GM12878 (cell line): ENCODE data around the gene PNMT. TPM values are rescaled to one million over a fixed set of nuclear protein-coding genes. Genes with fewer than 3 reads are reported as not detected.

Experiments
- ATAC-seq: fragments of 200-7000 bp; cut with Tn5 transposase; 3 replicates; pipeline ENCODE4 v1.9.1; 2020; ENCODE audit warnings: mild to moderate bottlenecking, moderate library complexity
- BruUV-seq: library from RNA; stranded (reverse); fragments of 400-500 nt; replicated peaks from 2 replicates; lab custom pipeline; 2021; lab: Mats Ljungman, UMichigan
- CTCF ChIA-PET: fragments of 300-600 bp; sonication (Branson Sonifier 250); formaldehyde crosslinking; extraction: SDS; loops from one replicate; lab custom pipeline; 2021; ENCODE audit warnings: inconsistent platforms; lab: Yijun Ruan, JAX
- POLR2A ChIA-PET: fragments of 350-600 bp; formaldehyde crosslinking; extraction: SDS; loops from one replicate; lab custom pipeline; 2021; ENCODE audit warnings: inconsistent platforms; lab: Charles Lee
- RAD21 ChIA-PET: fragments of 300-600 bp; sonication (Branson Sonifier 250); formaldehyde crosslinking; loops from one replicate; lab custom pipeline; 2023; ENCODE audit warnings: antibody characterized with exemption; ENCODE audit not compliant: unreplicated experiment; lab: Charles Lee
- SMC1A ChIA-PET: fragments of 300-600 bp; sonication (Branson Sonifier 250); formaldehyde crosslinking; loops from one replicate; lab custom pipeline; 2023; ENCODE audit not compliant: unreplicated experiment, uncharacterized antibody; lab: Charles Lee
- DNase-seq: peaks from one replicate; pipeline ENCODE4 v3.0.0-alpha.2; 2011; ENCODE audit warnings: low read depth, low spot score
- FAIRE-seq: peaks from 3 replicates; lab custom pipeline; 2011; peaks lifted over from hg19 to GRCh38; lab: Jason Lieb, UNC
- H2AFZ ChIP-seq: 2 replicates; pipeline ENCODE4 v1.6.0; 2011; ENCODE audit warnings: low read depth, low read length, control low read depth; ENCODE audit not compliant: control insufficient read depth
- H3K27ac ChIP-seq: 2 replicates; pipeline ENCODE4 v1.5.1; 2011; ENCODE audit warnings: control low read depth; ENCODE audit not compliant: control insufficient read depth, insufficient read depth
- H3K27me3 ChIP-seq, 2 experiments: replicated peaks in 1 of 2; 2 replicates each; pipeline versions ENCODE4 v1.6.0 to v1.6.1; 2011; ENCODE audit warnings: low read length in 1 of 2; ENCODE audit not compliant: control insufficient read depth in 2 of 2, insufficient read depth in 2 of 2
- H3K36me3 ChIP-seq, 2 experiments: 2 replicates each; pipeline ENCODE4 v1.5.1; 2011; ENCODE audit warnings: low read length in 1 of 2; ENCODE audit not compliant: control insufficient read depth in 2 of 2, insufficient read depth in 2 of 2
- H3K4me1 ChIP-seq: 2 replicates; pipeline ENCODE4 v1.6.1; 2011; ENCODE audit warnings: mild to moderate bottlenecking, low read length, moderate library complexity, mixed read lengths; ENCODE audit not compliant: control insufficient read depth, insufficient read depth
- H3K4me2 ChIP-seq: 2 replicates; pipeline ENCODE4 v1.6.0; 2011; ENCODE audit warnings: control low read depth; ENCODE audit not compliant: control insufficient read depth, insufficient read depth
- H3K4me3 ChIP-seq: fragments of 200-600 bp; sonication (generic); 2 replicates; pipeline ENCODE4 v1.5.1; 2016
- H3K79me2 ChIP-seq: 2 replicates; pipeline ENCODE4 v1.6.0; 2011; ENCODE audit warnings: low read length; ENCODE audit not compliant: control insufficient read depth, insufficient read depth
- H3K9ac ChIP-seq: 2 replicates; pipeline ENCODE4 v1.8.0; 2011; ENCODE audit warnings: low read length, control low read depth, mixed read lengths; ENCODE audit not compliant: control insufficient read depth, insufficient read depth
- H3K9me3 ChIP-seq: replicated peaks from 3 replicates; pipeline ENCODE4 v1.5.1; 2011; ENCODE audit warnings: mild to moderate bottlenecking, low read length; ENCODE audit not compliant: control insufficient read depth, insufficient read depth
- H4K20me1 ChIP-seq: 2 replicates; pipeline ENCODE4 v1.6.0; 2011; ENCODE audit not compliant: control insufficient read depth, insufficient read depth
- ATF2 ChIP-seq: IDR thresholded peaks from 2 replicates; pipeline ENCODE4 v1.6.1; 2012; ENCODE audit warnings: low read length, inconsistent platforms
- BACH1 ChIP-seq: fragments of 450-650 bp; IDR thresholded peaks from 2 replicates; pipeline ENCODE4 v1.6.1; 2017; ENCODE audit warnings: mild to moderate bottlenecking, borderline replicate concordance
- EGR1 ChIP-seq, 2 experiments: IDR thresholded peaks; 1 replicate in 1 of 2; 2 replicates in 1 of 2; pipeline ENCODE4 v1.6.1; 2011 to 2012; ENCODE audit warnings: low read depth in 2 of 2, low read length in 2 of 2, borderline replicate concordance in 1 of 2, mild to moderate bottlenecking in 1 of 2, moderate library complexity in 1 of 2
- MYC ChIP-seq: IDR thresholded peaks from 2 replicates; pipeline ENCODE4 v1.6.1; 2011; ENCODE audit warnings: mild to moderate bottlenecking, low read length, moderate library complexity, inconsistent platforms; ENCODE audit not compliant: insufficient read depth, insufficient replicate concordance, insufficient read length, severe bottlenecking
- PKNOX1 ChIP-seq: fragments of 450-650 bp; IDR thresholded peaks from 2 replicates; pipeline ENCODE4 v1.6.1; 2016; ENCODE audit warnings: mild to moderate bottlenecking
- RELA ChIP-seq: fragments of 450-650 bp; IDR thresholded peaks from 2 replicates; pipeline ENCODE4 v1.8.0; 2014; ENCODE audit warnings: borderline replicate concordance; ENCODE audit not compliant: partially characterized antibody
- RUNX3 ChIP-seq: IDR thresholded peaks from 2 replicates; pipeline ENCODE4 v1.6.1; 2012; ENCODE audit warnings: low read length, inconsistent platforms
- SIN3A ChIP-seq: IDR thresholded peaks from 2 replicates; pipeline ENCODE4 v1.6.1; 2012; ENCODE audit warnings: low read depth, low read length, improper control_type of control experiment
- WGBS: methylation state at CpG from one replicate; pipeline ENCODE4 v1.1.6; 2016; ENCODE audit warnings: low lambda C conversion rate; ENCODE audit not compliant: insufficient replicate concordance, insufficient coverage; ENCODE audit errors: missing lambda C conversion rate; 5-methylcytosine and 5-hydroxymethylcytosine counted together
- in situ Hi-C: fragments of 300-500 bp; cut with MboI; formaldehyde crosslinking; loops from 9 replicates; pipeline ENCODE4 v1.14.3; 2018; ENCODE audit warnings: mixed read lengths
- intact Hi-C: fragments of 100-400 bp; cut with micrococcal nuclease; formaldehyde crosslinking; loops from one replicate; pipeline ENCODE4 v1.14.2; 2022; ENCODE audit not compliant: unreplicated experiment
- polyA plus RNA-seq, 11 experiments: library from polyadenylated mRNA; depleted of rRNA in 4 of 11; unstranded in 6 of 11; stranded (reverse) in 5 of 11; fragments of >200 nt; fragmentation: Nextera tagmentation in 4 of 11; fragmentation: Illumina TruSeq in 1 of 11; extraction: Ambion mirVana in 4 of 11; extraction: Trizol in 1 of 11; gene quantifications; 1 replicate in 1 of 11; 2 replicates in 10 of 11; pipeline versions ENCODE4 v1.2.1 to v1.2.3, GENCODE V29; 2011 to 2016; ENCODE audit warnings: inconsistent platforms in 2 of 11, missing spikeins in 2 of 11, low read depth in 1 of 11
- total RNA-seq, 4 experiments: library from RNA; depleted of rRNA in 3 of 4; stranded (reverse); fragments of >200 nt in 3 of 4; fragmentation: Illumina TruSeq in 1 of 4; extraction: Trizol in 1 of 4; gene quantifications; 2 replicates each; pipeline versions ENCODE4 v1.2.1 to v1.2.3, GENCODE V29; 2013 to 2021

Gene PNMT
- total and polyA plus RNA-seq, 10 of the 15 experiments (the other 5 are each of a cell fraction or from before 2014, with no cell fraction given) = not detected

GRCh38 chr17:39676198-39676819, 8.1 kb downstream of the PNMT start (continued):
- TF ChIP-seq ATF2 = no peak
- peak in 1 of 2 experiments; percentile 29; a peak in 1 of 3 replicates for TF ChIP-seq EGR1 (IDR thresholded peaks at IDR 0.05; ENCODE audit: borderline replicate concordance in 1 of 2, low read depth in 2 of 2, low read length in 2 of 2)
- 0 out of 2 replicates have a peak, but pooled peaks have one; percentile 3 for TF ChIP-seq BACH1

- Histone ChIP-seq H3K4me1 (peaks cover 45% of the 10 kb centered on the region), H3K79me2 (no peaks in the 10 kb centered on the region), H3K9ac (no peak overlapping the region), H3K27me3 (no peaks in the 10 kb centered on the region), H3K4me2 (no peak overlapping the region), H4K20me1 (no peaks in the 10 kb centered on the region), H3K36me3 (no peaks in the 10 kb centered on the region), H3K9me3 (no peaks in the 10 kb centered on the region), H3K27ac (no peak overlapping the region), H3K4me3 (no peak overlapping the region), H2AFZ (no peak overlapping the region)
- in situ Hi-C loops = no loop called here
- RAD21 ChIA-PET = interaction anchor here (3.1 kb wide), 1 partner anchor 10 kb away, joined by 9 read pairs; the partner anchor contains the start of gene PGAP3
- TF ChIP-seq PKNOX1 (peak; percentile 52), SIN3A (no peak), RELA (no peak), MYC (no peak), RUNX3 (no peak), ATF2 (no peak)
- no TSS peak for BruUV-seq
- DNase-seq = no peak
- no peak for ATAC-seq
- intact Hi-C loops = no loop called here
- POLR2A ChIA-PET = interaction anchor here (0.6 to 1.6 kb wide), 3 partner anchors 11 to 478 kb away, joined by 3 to 7 read pairs (median 4); partner anchors contain the start of gene PGAP3
- no peak for FAIRE-seq
- CTCF ChIA-PET = interaction anchor here (1.6 to 4.5 kb wide), 3 partner anchors 8 to 54 kb away, joined by 4 to 36 read pairs (median 17); partner anchors contain the start of genes MIEN1 and PNMT
- SMC1A ChIA-PET = interaction anchor here (1.1 to 1.5 kb wide), 2 partner anchors 42 to 53 kb away, joined by 3 to 4 read pairs; partner anchors contain the start of gene MIEN1
- WGBS = 39% methylated on average over 8 of the region's 8 CpGs
These were observed 8.8 kb downstream of the PNMT start for GRCh38 chr17:39677072-39677471.
